ENCODE data around the gene SLC44A1. TPM values are rescaled to one million over a fixed set of nuclear protein-coding genes. Genes with fewer than 3 reads are reported as not detected.

SLC44A1 gene
- polyA plus RNA-seq, 1 of the 3 experiments (the other 2 are of a cell fraction), result 4.5 TPM

GRCh38 chr9:105302728-105303127 lies 58.3 kb downstream of the SLC44A1 start (continued):
- TF ChIP-seq EP300 (IDR thresholded peaks at IDR 0.05; ENCODE audit: borderline replicate concordance in 1 of 2, low read depth in 1 of 2, low read length in 1 of 2), result no peak
- TF ChIP-seq RXRA (IDR thresholded peaks at IDR 0.05; ENCODE audit: borderline replicate concordance, low read depth), result no peak
- TF ChIP-seq ZBTB33 (IDR thresholded peaks at IDR 0.05; ENCODE audit: borderline replicate concordance, low read depth), result no peak

GRCh38 chr9:105305856-105306255 lies 61.4 kb downstream of the SLC44A1 start:
- no peaks in the 10 kb centered on the region for H3K27me3 ChIP-seq (ENCODE audit: insufficient read depth)
- H3K9me2 ChIP-seq, result no peaks in the 10 kb centered on the region
- H3F3A ChIP-seq (replicated peaks; ENCODE audit: insufficient read depth), result no peaks in the 10 kb centered on the region
- CTCF ChIA-PET, result interaction anchor here (0.9 kb wide), 1 partner anchor 41 kb away, joined by 3 read pairs; no protein-coding TSS in a partner anchor
- no peak overlapping the region for H3K4me2 ChIP-seq
- no peaks in the 10 kb centered on the region for H3K9me3 ChIP-seq
- H3K27ac ChIP-seq (ENCODE audit: low read depth in 2 of 2, low read length in 1 of 2), result no peak overlapping the region
- no peak overlapping the region for H3K9ac ChIP-seq
- H3K79me2 ChIP-seq (ENCODE audit: insufficient read depth), result no peaks in the 10 kb centered on the region
- no peak for DNase-seq
- H4K20me1 ChIP-seq (ENCODE audit: insufficient read depth), result no peaks in the 10 kb centered on the region
- H3K36me3 ChIP-seq (replicated peaks in 1 of 2; ENCODE audit: control insufficient read depth in 1 of 2, insufficient read depth in 2 of 2, low read length in 1 of 2), result peaks cover 0 to 3% of the 10 kb centered on the region in 2 experiments
- H2AFZ ChIP-seq (ENCODE audit: low read depth), result no peak overlapping the region
- POLR2A ChIA-PET, result no interaction called here
- H3K4me1 ChIP-seq (ENCODE audit: control insufficient read depth in 1 of 2, insufficient read depth in 2 of 2, low read depth in 1 of 2, low read length in 1 of 2), result no peaks in the 10 kb centered on the region
- no peak overlapping the region for H3K4me3 ChIP-seq (ENCODE audit: low read depth in 2 of 2, low read length in 1 of 2)
- 86% methylated on average over 1 of the region's 1 CpG for WGBS (ENCODE audit: low lambda C conversion rate)
- TF ChIP-seq CTCF (IDR thresholded peaks at IDR 0.05) (no peak), JUND (IDR thresholded peaks at IDR 0.05) (no peak), MEF2A (IDR thresholded peaks at IDR 0.05; ENCODE audit: borderline replicate concordance, low read depth) (no peak), MXI1 (IDR thresholded peaks at IDR 0.05; ENCODE audit: low read depth, low read length) (no peak), GATA2 (CRISPR knock-in tag; IDR thresholded peaks at IDR 0.05) (no peak), MAX (IDR thresholded peaks at IDR 0.05; ENCODE audit: low read depth) (no peak), GABPA (IDR thresholded peaks at IDR 0.05; ENCODE audit: low read depth) (no peak), PBX3 (IDR thresholded peaks at IDR 0.05) (no peak), ZBTB33 (IDR thresholded peaks at IDR 0.05; ENCODE audit: borderline replicate concordance, low read depth) (no peak), TEAD4 (IDR thresholded peaks at IDR 0.05; ENCODE audit: borderline replicate concordance, insufficient read depth) (no peak), CHD2 (IDR thresholded peaks at IDR 0.05; ENCODE audit: low read length, partially characterized antibody) (no peak), RAD21 (IDR thresholded peaks at IDR 0.05; ENCODE audit: low read length) (no peak), NFIC (IDR thresholded peaks at IDR 0.05; ENCODE audit: borderline replicate concordance) (no peak), USF2 (IDR thresholded peaks at IDR 0.05; ENCODE audit: borderline replicate concordance, low read depth, low read length) (no peak), REST (IDR thresholded peaks at IDR 0.05; ENCODE audit: low read depth, low read length) (no peak), FOXJ3 (CRISPR knock-in tag; IDR thresholded peaks at IDR 0.05) (no peak)
